Lower lobe of right lung (tissue), 2 donors: ENCODE data around the gene RNF19B. TPM values are rescaled to one million over a fixed set of nuclear protein-coding genes. Genes with fewer than 3 reads are reported as not detected.
A peak's percentile ranks its signal among the peaks of the same experiment; 100 is the strongest.

Experiments
- ATAC-seq, 2 donors: fragments of 200-7000 bp; cut with Tn5 transposase; one replicate each; pipeline ENCODE4 v1.9.1; 2020 to 2022; ENCODE audit warnings: mild to moderate bottlenecking in 2 of 2, moderate library complexity in 2 of 2
- DNase-seq: peaks from one replicate; pipeline ENCODE4 v3.0.0-alpha.2; 2020
- H3K27ac ChIP-seq: fragments of 200-600 bp; one replicate; pipeline ENCODE4 v1.8.0; 2022
- H3K27me3 ChIP-seq: fragments of 200-600 bp; one replicate; pipeline ENCODE4 v1.8.0; 2022; ENCODE audit warnings: low read depth
- H3K36me3 ChIP-seq: fragments of 200-600 bp; one replicate; pipeline ENCODE4 v1.8.0; 2022; ENCODE audit warnings: mild to moderate bottlenecking
- H3K4me1 ChIP-seq: fragments of 200-600 bp; one replicate; pipeline ENCODE4 v1.8.0; 2022
- H3K4me3 ChIP-seq: fragments of 200-600 bp; one replicate; pipeline ENCODE4 v1.8.0; 2022; ENCODE audit warnings: mild to moderate bottlenecking
- H3K9me3 ChIP-seq: fragments of 200-600 bp; one replicate; pipeline ENCODE4 v1.8.0; 2022
- CTCF ChIP-seq: fragments of 200-600 bp; IDR thresholded peaks from one replicate; pipeline ENCODE4 v1.8.0; 2022; ENCODE audit warnings: antibody characterized with exemption, mild to moderate bottlenecking
- intact Hi-C: fragments of 100-400 bp; cut with DNase I; formaldehyde crosslinking; loops from one replicate; pipeline ENCODE4 v1.11.0; 2022
- total RNA-seq: library from RNA; stranded (reverse); fragmentation: NEBNext Ultra II Directional; extraction: Animal tissue kit (Norgen Biotek cat#: 25700); gene quantifications from one replicate; pipeline ENCODE4 v1.2.1, GENCODE V29; 2021
- donor health status: DM: no; HTN: yes; CAD: no; lungs with severe emphysema.

Gene RNF19B
- total RNA-seq, 1 donor from 2014 or later: 27.9 TPM

GRCh38 chr1:32954168-32954567 lies 10.4 kb downstream of the RNF19B start:
- no peak for ATAC-seq
- intact Hi-C loops: no loop called here
- H3K4me1 ChIP-seq: peaks cover 5% of the 10 kb centered on the region

DNA sequence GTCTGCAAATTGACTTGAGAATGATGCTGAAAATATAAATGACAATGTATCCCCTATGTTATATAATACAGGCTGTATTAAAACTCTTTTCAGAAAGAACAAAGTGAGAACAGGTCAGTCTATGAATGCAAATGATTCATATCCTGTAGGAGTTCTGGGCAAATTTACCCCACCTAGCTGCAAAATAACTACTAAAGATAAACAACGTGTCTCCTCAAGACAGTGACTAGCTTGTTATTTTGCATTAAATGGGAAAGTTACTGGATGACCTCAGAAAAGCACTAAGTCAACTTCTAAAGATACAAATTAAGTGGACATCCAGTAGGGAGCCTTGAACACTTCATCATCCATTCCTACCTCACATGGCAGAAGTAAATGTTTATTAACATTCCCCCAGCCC lies 11.1 kb downstream of the RNF19B start:
- Histone ChIP-seq H3K27me3 (no peaks in the 10 kb centered on the region), H3K9me3 (no peaks in the 10 kb centered on the region), H3K36me3 (no peaks in the 10 kb centered on the region), H3K4me1 (peaks cover 10% of the 10 kb centered on the region), H3K27ac (no peak overlapping the region), H3K4me3 (no peak overlapping the region)
- ATAC-seq: no peak
- no peak for DNase-seq
- no peak for TF ChIP-seq CTCF
- intact Hi-C loops: no loop called here

More at GRCh38 chr1:32954168-32954567, 10.4 kb downstream of the RNF19B start:
- Histone ChIP-seq H3K36me3 (no peaks in the 10 kb centered on the region), H3K27me3 (no peaks in the 10 kb centered on the region), H3K27ac (no peak overlapping the region), H3K4me3 (no peak overlapping the region), H3K9me3 (no peaks in the 10 kb centered on the region)
- DNase-seq: no peak
- TF ChIP-seq CTCF: no peak

DNA sequence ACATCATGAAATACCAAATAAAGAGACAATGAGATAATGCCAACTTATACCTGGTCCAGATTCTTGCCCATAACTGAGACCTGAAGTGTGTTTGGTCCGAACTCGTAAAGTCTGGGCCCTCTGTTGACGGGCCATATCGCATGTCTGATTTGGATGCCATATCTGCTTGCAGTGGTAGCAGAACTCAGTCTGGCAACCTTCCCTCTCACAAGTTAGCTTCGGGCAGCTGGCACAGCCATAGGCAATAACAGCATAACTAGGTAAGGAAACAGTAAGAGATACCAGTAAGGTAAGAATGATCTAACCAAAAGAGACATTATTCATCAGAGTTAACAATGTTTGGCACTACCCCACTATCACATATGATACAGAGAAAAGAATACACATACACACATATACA lies 15.1 kb downstream of the RNF19B start:
- H3K9me3 ChIP-seq: no peaks in the 10 kb centered on the region
- peaks cover 37% of the 10 kb centered on the region for H3K36me3 ChIP-seq
- intact Hi-C loops: no loop called here
- DNase-seq: no peak
- H3K4me1 ChIP-seq: peaks cover 19% of the 10 kb centered on the region
- no peak for ATAC-seq
- no peak overlapping the region for H3K4me3 ChIP-seq
- no peak overlapping the region for H3K27ac ChIP-seq
- no peak for TF ChIP-seq CTCF
- H3K27me3 ChIP-seq: no peaks in the 10 kb centered on the region

- Histone ChIP-seq H3K4me1 (peaks cover 19% of the 10 kb centered on the region), H3K4me3 (no peak overlapping the region), H3K36me3 (peaks cover 43% of the 10 kb centered on the region), H3K27me3 (no peaks in the 10 kb centered on the region), H3K9me3 (no peaks in the 10 kb centered on the region), H3K27ac (no peak overlapping the region)
- TF ChIP-seq CTCF: no peak
- DNase-seq: no peak
- ATAC-seq: peak in 1 of 2 donors; percentile 83
- intact Hi-C loops: no loop called here
These were observed 15.7 kb downstream of the RNF19B start for GRCh38 chr1:32948905-32949304.

- Histone ChIP-seq H3K4me3 (no peak overlapping the region), H3K27me3 (no peaks in the 10 kb centered on the region), H3K9me3 (no peaks in the 10 kb centered on the region), H3K4me1 (peaks cover 19% of the 10 kb centered on the region), H3K36me3 (peaks cover 48% of the 10 kb centered on the region), H3K27ac (no peak overlapping the region)
- no peak for TF ChIP-seq CTCF
- intact Hi-C loops: no loop called here
- DNase-seq: no peak
- peak; percentile 70 to 86 for ATAC-seq
These were observed 16.3 kb downstream of the RNF19B start for GRCh38 chr1:32948390-32948722.
